Mucosa of descending colon (tissue), 3 donors: ENCODE results near the gene VN1R5. TPM values are rescaled to one million over a fixed set of nuclear protein-coding genes. Genes with fewer than 3 reads are reported as not detected.
"Not testable (repeated sequence)": the region's sequence is repeated elsewhere in the genome, so short reads cannot be mapped to it uniquely, and the experiment has no call there.

ENCODE experiments used
- ATAC-seq: fragments of 200-7000 bp; cut with Tn5 transposase; one replicate; pipeline ENCODE4 v1.9.1; 2020; ENCODE audit warnings: mild to moderate bottlenecking, moderate library complexity
- DNase-seq, 3 donors: peaks; one replicate each; pipeline ENCODE4 v3.0.0-alpha.2; 2020
- H3K36me3 ChIP-seq: fragments of 200-600 bp; one replicate; pipeline ENCODE4 v1.8.0; 2021; ENCODE audit warnings: low read depth, mild to moderate bottlenecking
- H3K4me1 ChIP-seq: fragments of 200-600 bp; one replicate; pipeline ENCODE4 v1.8.0; 2021; ENCODE audit warnings: low read depth, mild to moderate bottlenecking
- H3K4me3 ChIP-seq: fragments of 200-600 bp; one replicate; pipeline ENCODE4 v1.8.0; 2021; ENCODE audit warnings: mild to moderate bottlenecking
- H3K9me3 ChIP-seq: fragments of 200-600 bp; one replicate; pipeline ENCODE4 v1.8.0; 2021; ENCODE audit warnings: mild to moderate bottlenecking
- intact Hi-C, 2 donors: fragments of 100-400 bp; cut with DNase I in 1 of 2; cut with micrococcal nuclease in 1 of 2; formaldehyde crosslinking; loops; one replicate each; pipeline versions ENCODE4 v1.11.0 to v1.11.1; 2022; cut with DNase I, micrococcal nuclease
- long read RNA-seq, 2 donors: library from polyadenylated mRNA; unstranded; transcript quantifications; one replicate each; pipeline ENCODE4 v2.0.0, GENCODE V29; 2019 to 2021
- total RNA-seq, 3 donors: library from RNA; stranded (reverse); fragmentation: NEBNext Ultra II Directional in 2 of 3; extraction: Animal tissue kit (Norgen Biotek cat#: 25700) in 2 of 3; gene quantifications; one replicate each; pipeline versions ENCODE4 v1.2.1 to v1.2.4, GENCODE V29; 2021 to 2023
- TF ChIP-seq, protein P1 (sequence below): fragments of 200-600 bp; IDR thresholded peaks from one replicate; pipeline ENCODE4 v1.8.0; 2022; ENCODE audit warnings: antibody characterized with exemption, mild to moderate bottlenecking
- donor health status: DM: no; HTN: no; CAD: no; lungs with moderate emphysema.
- donor health status: DM: no; HTN: no; CAD: no.
- donor health status: DM: no; HTN: yes; CAD: no.

The VN1R5 gene
- total RNA-seq: not detected
- long read RNA-seq, donor 1: 0 reads
- long read RNA-seq, donor 2: 0 reads

DNA sequence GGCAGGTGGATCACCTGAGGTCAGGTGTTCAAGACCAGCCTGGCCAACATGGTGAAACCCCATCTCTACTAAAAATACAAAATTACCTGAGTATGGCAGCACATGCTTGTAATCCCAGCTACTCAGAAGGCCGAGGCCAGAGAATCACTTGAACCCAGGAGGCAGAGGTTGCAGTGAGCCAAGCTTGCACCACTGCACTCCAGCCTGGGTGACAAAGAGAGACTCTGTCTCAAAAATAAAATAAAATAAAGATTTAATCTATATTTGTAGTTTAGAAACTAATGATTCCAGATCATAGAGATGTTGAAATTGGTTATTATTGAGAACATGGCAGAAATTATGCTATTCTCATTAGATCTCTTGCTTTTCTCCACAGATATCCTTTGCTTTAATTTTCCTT lies at the start of gene VN1R5:
Gene VN1R5, plus strand, starts transcription at position 301 of the 400 bp plus-strand sequence.
- H3K4me3 ChIP-seq, DNase-seq, H3K36me3 ChIP-seq, H3K9me3 ChIP-seq, H3K4me1 ChIP-seq, ATAC-seq, intact Hi-C loops: not testable (repeated sequence)

DNA sequence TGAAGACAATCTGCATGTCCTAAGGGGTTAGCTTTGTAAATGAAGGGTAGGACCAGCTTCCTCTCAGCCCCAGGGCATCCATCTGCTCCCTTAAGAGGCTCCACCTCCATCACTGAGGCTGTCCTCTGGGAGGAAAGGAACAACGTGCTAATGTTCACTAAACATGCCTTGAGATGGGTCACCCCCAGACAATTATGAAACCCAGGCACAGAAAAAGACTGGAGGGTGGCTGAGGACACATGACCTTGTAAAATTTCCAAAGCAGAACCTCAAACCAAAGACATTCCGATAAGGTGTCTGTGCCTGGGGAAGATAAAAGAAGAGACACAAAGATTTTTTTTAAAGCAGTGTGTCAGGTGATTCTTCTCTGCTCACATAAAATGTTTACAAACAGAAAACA lies 46.5 kb upstream of the VN1R5 start:
- DNase-seq (no peak), ATAC-seq (no peak)
- H3K36me3 ChIP-seq: no peaks in the 10 kb centered on the region
- H3K4me3 ChIP-seq: no peak overlapping the region
- TF ChIP-seq, protein P1, sequence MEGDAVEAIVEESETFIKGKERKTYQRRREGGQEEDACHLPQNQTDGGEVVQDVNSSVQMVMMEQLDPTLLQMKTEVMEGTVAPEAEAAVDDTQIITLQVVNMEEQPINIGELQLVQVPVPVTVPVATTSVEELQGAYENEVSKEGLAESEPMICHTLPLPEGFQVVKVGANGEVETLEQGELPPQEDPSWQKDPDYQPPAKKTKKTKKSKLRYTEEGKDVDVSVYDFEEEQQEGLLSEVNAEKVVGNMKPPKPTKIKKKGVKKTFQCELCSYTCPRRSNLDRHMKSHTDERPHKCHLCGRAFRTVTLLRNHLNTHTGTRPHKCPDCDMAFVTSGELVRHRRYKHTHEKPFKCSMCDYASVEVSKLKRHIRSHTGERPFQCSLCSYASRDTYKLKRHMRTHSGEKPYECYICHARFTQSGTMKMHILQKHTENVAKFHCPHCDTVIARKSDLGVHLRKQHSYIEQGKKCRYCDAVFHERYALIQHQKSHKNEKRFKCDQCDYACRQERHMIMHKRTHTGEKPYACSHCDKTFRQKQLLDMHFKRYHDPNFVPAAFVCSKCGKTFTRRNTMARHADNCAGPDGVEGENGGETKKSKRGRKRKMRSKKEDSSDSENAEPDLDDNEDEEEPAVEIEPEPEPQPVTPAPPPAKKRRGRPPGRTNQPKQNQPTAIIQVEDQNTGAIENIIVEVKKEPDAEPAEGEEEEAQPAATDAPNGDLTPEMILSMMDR: no peak
- no peaks in the 10 kb centered on the region for H3K9me3 ChIP-seq
- H3K4me1 ChIP-seq: peaks cover 25% of the 10 kb centered on the region
- intact Hi-C loops: no loop called here

GRCh38 chr1:247210062-247210375 lies 45.9 kb upstream of the VN1R5 start:
- no peak for DNase-seq
- ATAC-seq: peak; percentile 12

GRCh38 chr1:247210376-247211117 lies 45.3 kb upstream of the VN1R5 start:
- intact Hi-C loops: no loop called here

More at GRCh38 chr1:247210062-247210375, 45.9 kb upstream of the VN1R5 start:
- intact Hi-C loops: no loop called here
- TF ChIP-seq, protein P1: no peak
- no peaks in the 10 kb centered on the region for H3K36me3 ChIP-seq
- H3K4me3 ChIP-seq: peak overlapping the region; percentile 85
- H3K4me1 ChIP-seq: peaks cover 19% of the 10 kb centered on the region
- no peaks in the 10 kb centered on the region for H3K9me3 ChIP-seq

DNA sequence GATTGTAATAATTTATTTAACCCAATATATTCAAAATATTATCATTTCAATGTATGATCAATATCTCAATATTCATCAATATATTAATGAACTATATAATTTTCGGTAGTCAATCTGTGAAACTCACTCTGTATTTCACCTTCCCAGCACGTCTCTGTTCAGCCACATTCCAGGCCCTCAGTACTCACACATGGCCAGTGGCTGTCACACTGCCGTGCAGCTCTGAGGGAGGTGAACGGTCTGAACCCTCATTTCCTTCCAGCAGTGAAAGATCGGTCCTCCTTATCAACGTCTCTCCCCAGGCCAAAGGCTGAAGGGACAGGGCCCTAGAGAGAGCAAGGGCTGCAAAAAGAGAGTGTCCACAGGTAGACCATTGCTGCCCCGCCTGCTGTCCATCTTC lies 44.5 kb upstream of the VN1R5 start:
- Histone ChIP-seq H3K9me3 (no peaks in the 10 kb centered on the region), H3K36me3 (no peaks in the 10 kb centered on the region), H3K4me3 (no peak overlapping the region), H3K4me1 (peaks cover 15% of the 10 kb centered on the region)
- intact Hi-C loops: no loop called here
- DNase-seq: no peak
- TF ChIP-seq, protein P1: no peak
- no peak for ATAC-seq

More at GRCh38 chr1:247210376-247211117, 45.3 kb upstream of the VN1R5 start:
- H3K36me3 ChIP-seq: no peaks in the 10 kb centered on the region
- peaks cover 16% of the 10 kb centered on the region for H3K4me1 ChIP-seq
- H3K4me3 ChIP-seq: peak overlapping the region; percentile 85
- H3K9me3 ChIP-seq: no peaks in the 10 kb centered on the region
- TF ChIP-seq, protein P1: no peak
- peak; percentile 100 for ATAC-seq
- peak; percentile 99 to 100 (median 99) for DNase-seq

DNA sequence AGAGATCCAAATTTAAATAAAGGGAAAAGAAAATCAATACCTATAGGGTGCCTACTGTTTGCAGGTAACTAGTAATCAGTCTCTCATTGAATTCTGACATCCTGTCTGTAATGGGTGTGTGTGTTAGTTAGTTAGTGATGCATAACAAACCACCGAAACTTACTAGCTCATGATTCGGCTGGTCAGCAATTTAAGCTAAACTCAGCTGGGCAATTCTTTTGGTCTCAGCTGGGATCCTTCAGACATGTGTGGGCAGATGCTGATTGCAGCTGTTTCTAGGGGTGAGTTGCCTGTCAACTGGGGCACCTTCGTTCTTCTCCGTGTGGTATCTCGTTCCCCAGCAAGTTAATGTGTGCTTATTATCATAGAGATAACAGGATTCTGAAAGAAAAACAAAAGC lies 43.9 kb upstream of the VN1R5 start:
- DNase-seq: no peak
- no peaks in the 10 kb centered on the region for H3K9me3 ChIP-seq
- TF ChIP-seq, protein P1: no peak
- H3K4me1 ChIP-seq: peaks cover 15% of the 10 kb centered on the region
- H3K36me3 ChIP-seq: no peaks in the 10 kb centered on the region
- intact Hi-C loops: no loop called here
- no peak overlapping the region for H3K4me3 ChIP-seq
- ATAC-seq: no peak
